CD4-positive, alpha-beta T cell treated with Interleukin-15 for 4 hours (primary cell): ENCODE data around the gene MALRD1.
"Not testable (repeated sequence)": the region's sequence is repeated elsewhere in the genome, so short reads cannot be mapped to it uniquely, and the experiment has no call there.

Experiments used
- DNase-seq: peaks from one replicate; pipeline ENCODE4 v3.0.0-alpha.2; 2020; ENCODE audit warnings: low spot score

Gene MALRD1

DNA sequence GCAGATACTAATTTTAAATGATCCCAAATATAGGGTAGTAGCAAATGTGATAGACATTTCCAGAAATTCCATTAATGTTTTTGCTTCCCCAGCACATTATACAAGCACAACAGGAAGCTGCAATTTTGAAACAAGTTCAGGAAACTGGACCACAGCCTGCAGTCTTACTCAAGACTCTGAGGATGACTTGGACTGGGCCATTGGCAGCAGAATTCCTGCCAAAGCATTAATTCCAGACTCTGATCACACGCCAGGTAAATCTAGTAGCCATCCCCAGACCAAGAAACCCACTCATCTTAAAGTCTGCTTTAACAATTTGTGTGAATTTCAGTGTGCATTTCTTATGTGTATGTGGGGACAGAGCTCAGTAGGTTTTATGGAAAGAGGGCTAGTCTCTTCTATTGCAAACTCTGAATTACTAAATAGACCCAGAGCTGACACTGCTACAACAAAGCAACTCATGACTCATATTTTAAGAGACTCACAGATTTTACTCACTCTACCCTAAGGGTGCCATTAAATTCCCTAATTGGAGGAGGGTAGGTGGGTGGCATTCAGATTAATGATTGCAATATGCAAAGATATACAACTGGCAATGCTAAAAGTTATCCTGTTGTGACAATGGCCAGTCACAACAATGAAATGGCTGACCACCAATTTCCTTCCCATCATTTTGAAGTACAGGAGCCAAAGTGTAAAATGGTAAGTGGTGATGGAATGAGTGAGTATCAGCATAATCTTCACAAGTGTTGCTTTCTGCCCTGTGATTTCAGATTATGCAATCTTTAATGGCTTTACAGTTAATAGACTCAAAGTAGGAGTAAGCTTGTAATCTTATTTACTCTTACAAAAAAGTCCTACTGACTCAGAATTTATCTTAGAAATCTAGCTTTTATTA is 450.0 kb downstream of the MALRD1 start:
- no peak for DNase-seq

DNA sequence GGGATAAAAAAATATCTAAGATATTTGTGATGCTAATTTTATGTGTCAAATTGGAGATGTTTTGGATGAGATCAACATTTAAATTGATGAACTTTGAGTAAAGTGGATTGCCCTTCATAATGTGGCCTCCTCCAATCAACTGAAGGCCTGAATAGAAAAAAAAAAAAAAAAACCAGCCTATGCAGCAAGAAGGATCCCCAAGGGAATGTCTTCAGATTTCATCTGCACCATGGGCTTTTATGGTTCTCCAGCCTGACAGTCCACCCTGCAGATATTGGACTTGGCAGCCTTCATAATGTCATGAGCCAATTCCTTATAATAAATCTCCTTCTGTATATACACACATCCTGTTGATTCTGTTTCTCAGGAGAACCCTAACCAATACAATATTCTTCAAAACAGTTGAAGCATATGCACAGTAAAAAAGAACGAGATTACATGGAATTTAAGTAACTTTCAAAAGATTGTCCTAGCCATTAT is 450.7 kb downstream of the MALRD1 start:
- DNase-seq = no peak

DNA sequence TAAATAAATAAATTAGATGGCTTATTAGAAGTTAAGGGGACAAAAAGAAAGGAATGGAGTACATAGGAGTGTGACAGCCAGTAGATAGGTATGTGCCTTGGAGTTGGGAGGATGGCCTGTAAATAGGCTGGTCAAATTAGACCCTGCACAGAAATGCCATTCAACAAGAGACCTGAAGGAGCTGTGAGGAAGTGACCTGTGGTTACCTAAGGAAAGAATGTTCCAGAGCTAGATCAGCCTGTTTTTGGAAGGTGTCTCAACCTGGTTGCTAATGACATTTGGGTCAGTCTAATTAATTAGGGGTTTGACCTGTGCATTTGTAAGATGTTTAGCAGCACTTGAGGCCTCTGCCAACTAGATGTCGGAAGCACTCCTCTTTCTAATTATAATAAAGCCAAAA is 452.4 kb downstream of the MALRD1 start:
- no peak for DNase-seq

DNA sequence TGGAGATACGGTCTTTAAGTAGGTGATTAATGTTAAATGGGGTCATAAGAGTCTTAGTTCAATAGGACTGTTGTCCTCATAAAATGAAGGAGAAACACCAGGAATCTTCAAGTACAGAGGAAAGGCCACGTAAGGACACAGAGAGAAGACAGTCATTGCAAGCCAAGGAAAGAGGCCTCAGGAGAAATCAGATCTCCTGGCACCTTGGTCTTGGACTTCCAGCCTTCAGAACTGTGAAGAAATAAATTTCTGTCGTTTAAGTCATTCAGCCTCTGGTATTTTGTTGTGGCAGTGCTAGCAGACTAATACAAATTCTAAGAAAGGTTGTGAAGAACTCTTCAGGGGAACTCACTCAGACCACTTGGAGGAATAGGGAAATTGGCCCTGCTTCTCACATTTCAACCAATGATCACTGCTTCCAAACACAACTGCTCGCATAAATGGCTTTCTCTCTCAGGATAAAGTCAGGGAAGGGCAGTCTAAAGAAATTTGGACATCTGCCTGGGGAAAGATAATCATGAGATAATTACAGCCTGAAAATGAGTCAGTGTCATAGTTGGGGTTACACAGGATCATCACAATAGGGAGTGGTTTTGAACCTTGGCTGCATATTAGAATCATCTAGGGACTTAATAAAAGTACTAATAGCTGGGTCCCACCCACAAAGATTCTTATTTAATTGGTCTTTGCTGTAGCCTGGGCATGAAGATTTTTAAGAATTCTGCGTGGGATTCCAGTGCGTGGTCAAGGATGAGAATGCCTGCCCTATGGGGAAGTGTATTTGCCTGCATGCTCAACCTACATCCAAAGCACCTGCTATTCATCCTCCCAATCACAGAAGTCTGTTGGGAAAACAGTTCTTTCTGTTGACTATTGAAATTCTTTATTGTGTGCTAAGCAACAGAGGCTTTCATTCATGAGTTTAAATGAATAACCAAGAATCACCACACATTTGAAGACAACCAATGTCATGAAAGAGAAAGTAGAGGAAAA is 457.0 kb downstream of the MALRD1 start:
- DNase-seq = no peak

DNA sequence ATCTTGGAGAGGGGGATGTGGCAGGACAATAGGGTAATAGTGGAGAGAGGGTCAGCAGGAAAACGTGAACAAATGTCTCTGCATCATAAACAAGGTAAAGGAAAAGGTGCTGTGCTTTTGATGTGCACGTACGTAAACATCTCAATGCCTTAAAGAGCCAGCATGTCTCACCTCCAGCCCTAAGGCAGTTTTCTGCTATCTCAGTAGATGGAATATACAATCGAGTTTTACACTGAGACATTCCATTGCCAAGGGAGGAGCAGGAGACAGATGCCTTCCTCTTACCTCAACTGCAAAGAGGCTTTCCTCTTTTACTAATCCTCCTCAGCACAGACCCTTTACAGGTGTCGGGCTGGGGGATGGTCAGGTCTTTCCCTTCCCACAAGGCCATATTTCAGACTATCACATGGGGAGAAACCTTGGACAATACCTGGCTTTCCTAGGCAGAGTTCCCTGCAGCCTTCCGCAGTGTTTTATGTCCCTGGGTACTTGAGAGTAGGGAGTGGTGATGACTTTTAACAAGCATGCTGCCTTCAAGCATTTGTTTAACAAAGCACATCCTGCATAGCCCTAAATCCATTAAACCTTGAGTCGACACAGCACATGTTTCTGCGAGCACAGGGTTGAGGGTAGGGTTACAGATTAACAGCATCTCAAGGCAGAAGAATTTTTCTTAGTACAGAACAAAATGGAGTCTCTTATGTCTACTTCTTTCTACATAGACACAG is 461.6 kb downstream of the MALRD1 start:
- not testable (repeated sequence) for DNase-seq

DNA sequence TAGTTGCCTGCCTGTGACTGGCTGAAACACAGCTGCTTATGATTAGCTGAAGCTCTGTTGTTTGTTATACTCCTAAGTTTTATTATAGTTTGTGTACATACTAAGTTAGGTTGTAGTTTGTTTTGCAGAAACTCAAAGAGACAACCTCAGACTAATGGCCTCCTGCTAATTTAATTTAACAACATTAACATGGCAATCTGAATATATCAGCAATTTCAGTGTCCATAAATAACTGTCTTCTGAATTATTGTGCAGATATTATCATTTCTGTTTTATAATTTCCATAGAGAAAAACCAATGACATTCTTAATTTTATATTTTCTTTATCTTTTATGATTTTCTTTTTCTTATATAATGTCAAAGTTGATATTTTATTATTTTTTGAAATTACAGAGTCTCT is 469.5 kb downstream of the MALRD1 start:
- DNase-seq = no peak

DNA sequence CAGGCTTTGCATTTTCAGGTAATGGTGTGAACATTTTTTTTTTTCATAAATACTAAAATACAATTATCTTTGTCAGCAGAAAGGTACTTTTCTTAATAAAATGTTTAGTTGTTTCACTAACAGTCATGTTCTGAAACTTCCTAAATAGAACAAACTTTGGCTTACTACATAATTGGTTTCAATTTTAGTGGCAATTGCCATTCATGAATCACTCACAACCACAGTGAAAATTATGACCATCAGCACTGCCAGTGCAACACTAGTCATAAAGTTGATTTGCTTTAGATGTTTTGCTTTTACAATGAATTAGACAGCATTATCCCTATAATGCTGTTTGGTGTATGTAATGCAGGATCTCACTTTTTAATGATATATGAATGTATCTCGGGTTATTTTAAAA is 470.0 kb downstream of the MALRD1 start:
- no peak for DNase-seq

DNA sequence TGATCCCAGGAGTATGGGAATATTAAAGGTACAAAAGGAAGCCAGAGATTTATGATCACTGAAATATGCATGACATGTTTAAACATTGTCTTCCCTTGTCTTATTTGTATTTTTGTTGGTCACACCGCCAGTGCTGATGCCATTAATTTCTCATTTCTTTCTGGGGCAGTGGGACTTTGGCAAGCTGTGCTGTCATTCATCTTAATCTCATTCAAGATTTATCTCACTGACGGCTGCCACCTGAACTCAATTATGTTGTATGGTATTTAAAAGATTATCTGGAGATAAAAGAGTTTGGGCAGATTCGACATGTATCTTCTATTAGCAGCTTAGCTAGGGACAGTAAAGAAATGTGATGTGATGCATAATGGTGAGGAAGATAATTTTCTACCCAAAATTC is 482.7 kb downstream of the MALRD1 start:
- DNase-seq = no peak

DNA sequence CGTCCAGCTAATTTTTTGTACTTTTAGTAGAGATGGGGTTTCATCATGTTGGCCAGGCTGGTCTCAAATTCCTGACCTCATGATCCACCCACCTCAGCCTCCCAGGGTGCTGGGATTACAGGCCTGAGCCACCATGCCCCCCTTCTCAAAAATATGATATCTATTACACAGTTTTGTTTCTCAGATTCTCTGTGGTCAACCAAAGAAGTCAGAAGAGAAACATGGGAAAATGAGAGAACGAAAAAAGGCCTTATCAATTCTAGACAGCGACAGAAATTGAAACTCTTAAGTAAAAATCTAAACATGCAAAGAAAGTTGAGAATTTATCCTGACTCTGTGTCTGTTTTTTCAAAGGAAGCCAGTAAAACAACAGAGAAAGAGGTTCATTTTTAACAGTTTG is 483.8 kb downstream of the MALRD1 start:
- no peak for DNase-seq

DNA sequence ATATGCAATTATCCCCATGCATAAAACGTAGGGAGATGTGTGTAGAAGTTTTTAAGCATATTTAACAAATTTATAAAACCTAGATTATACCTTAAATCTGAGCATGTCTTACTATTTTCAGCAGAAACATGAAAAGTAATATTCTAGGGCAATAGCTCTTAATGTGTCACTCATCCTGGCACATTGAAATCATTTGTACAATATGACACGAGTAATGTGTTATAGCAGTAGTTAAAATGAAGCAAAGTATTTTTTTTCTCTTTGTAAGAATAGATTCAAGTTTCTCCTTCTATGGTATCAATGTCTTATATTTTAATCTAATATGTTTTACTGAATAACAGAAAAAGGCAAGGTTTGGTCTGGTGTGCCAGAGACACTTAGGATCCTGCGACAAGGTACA is 492.7 kb downstream of the MALRD1 start:
- DNase-seq = no peak

DNA sequence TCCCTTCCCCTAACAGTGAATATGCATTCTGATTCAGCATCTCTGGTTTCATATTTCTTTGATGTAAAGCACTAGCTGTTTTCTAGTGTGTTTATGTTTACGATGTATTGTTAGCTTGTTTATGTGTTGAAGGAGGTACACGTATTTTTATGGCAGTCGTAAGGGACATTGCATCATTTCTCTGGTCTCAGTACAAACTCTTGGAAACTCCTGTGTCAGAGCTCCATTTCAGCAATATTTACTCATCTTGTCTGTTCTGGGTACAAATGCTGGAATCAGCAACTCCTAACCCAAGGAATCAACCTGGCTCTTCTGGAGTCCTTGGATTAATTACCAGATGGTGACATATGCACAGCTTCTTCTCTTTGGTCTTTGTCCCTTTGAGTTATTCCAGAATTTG is 497.6 kb downstream of the MALRD1 start:
- no peak for DNase-seq

DNA sequence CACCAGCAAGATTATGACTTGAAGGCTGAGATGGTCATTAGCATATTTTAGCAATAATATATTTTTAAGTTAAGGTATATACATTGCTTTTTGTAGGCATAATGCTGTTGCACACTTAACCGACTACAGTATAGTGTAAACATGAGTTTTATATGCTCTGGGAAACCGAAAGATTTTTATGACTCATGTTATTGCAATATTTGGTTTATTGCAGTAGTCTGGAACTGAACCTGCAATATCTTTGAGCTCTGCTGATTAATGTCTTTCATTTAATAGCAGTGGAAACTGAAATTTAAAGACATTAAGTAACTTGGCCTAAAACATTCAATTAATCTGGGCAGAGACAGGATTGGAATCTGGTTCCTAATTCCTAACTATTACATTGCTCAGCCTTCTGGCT is 500.9 kb downstream of the MALRD1 start:
- DNase-seq = no peak

DNA sequence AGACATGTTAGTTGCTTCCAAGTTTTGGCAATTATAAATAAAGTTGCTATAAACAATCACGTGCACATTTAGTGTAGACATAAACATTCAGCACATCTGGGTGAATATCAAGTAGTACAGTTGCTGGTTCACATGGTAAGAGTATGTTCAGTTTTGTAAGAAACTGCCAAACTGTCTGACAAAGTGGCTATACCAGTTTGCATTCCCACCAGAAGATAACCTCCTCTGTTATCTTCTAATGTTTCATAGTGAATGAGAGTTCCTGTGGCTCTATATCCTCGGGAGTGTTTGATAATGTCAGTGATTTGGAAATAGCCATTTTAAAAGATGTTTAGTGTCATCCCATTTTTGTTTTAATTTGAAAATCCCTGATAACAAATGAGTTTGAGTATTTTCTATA is 508.1 kb downstream of the MALRD1 start:
- no peak for DNase-seq

DNA sequence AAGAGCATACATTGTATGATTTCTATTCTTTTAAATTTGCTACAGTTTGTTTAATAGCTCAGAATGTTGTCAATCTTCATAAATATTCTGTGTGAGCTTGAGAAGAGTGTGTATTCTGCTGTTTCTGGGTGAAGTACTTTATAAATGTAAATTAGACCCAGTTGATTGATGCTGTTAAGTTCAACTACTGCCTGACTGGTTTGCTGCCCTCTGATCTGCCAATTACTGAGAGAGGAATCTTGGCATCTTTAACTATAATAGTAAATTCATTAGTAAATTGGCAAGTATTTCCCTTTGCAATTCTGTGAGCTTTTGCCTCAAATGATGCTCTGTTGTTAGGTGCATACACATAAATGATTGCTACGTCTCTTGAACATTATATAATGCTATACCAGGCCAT is 512.6 kb downstream of the MALRD1 start:
- DNase-seq = no peak

DNA sequence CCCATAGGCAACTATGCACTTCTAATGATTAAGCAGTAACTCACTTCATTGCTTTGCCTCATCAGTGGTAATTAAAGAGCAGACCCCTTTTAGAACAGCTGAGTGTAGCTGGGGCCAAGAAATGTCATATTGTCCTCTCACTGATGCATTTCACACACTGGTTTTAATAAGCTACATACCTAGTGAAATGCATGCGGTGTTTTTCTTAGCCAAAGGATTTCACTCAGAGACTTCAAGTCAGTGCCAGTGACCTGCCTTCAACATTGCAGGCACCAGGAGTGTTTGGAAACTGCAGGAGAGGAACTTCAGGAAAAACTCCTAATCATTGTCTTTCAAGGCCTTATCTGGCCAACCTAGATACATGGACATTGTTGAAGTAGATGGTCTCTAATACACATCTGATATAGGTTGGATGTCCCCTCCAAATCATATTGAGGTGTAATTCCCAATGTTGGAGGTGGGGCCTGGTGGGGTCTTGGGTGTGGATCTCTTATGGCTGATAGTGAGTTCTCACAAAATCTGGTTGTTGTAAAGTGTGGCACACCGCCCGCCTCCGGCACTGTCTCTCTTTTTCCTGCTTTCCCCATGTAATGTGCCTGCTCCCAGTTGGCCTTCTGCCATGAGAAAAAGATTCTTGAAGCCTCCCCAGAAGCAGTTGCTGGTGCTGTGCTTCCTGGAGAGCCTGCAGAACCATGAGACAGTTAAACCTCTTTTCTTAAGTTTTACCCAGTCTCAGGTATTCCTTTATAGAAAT is 515.0 kb downstream of the MALRD1 start:
- no peak for DNase-seq

DNA sequence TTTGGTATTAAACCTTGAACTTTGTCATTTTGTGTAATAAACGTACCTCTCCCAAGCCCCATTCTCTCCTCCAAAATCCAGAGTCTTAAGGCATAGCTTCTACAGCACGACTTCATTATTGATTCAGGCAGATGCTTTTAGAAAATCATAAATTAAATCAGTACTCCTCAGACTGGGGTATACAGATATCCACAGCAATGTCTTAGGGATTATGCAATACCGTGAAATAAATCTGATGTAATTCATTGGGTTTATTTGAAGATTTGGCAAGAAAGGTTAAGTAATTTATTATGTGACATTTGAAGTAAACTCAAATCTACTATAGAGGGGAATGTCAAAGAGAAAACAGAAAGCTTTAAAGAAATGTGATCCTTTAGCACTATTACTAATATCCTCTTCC is 521.5 kb downstream of the MALRD1 start:
- no peak for DNase-seq

DNA sequence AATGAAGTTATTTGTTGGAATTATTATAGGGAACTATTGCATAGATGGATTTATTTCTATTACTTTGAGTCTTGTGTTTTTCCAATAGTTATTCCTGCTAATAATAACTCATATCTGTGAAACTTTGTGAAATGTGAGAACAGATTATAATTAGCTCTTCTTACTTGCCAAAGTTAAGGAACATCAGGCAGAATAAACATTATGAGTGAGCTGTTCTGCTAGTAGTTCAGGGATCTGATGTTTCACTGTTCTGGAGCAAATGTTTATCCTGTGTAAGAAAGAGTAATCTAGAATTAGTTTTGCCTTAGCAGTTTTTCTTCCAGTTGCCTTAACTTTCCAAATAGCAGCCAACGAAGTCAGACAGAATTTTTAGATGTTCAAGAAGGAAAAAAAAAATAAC is 522.4 kb downstream of the MALRD1 start:
- DNase-seq = no peak

DNA sequence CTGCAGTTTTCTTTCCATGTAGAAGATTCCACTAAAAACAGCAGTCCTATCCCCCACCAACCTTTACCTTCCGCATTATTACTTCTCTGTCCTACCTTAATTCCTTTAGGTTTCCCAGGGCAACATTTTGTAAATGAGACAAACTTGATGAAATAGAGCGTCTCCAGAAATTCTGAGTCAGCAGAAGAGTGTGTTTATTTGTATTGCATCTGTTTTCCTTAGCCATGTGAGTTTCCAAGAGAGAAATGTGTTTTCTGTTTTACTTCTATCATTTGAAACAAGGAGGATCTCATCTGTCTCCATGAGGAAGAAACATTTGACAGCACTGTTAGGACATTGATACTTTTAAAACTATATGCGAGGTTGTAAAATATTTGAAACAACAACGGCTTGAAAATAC is 523.5 kb downstream of the MALRD1 start:
- DNase-seq = no peak

DNA sequence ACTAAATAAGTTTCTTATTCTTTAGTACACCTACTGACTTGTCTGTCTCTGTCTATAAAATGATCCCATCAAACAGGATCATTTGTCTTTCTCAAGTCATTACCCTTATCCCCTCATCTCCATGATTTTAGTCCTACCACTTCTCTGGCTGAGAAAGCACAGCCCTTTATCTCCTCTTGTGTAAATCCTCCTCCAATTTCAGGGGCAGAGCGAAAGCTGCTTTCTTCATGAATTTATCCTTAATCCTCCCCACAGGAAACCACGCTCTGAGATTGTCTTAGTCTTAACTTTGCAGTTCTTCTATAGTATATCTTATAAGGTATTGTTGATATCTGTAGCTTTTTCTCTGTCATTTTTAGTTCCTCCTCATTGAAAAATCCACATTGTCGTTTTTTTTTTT is 528.0 kb downstream of the MALRD1 start:
- no peak for DNase-seq

DNA sequence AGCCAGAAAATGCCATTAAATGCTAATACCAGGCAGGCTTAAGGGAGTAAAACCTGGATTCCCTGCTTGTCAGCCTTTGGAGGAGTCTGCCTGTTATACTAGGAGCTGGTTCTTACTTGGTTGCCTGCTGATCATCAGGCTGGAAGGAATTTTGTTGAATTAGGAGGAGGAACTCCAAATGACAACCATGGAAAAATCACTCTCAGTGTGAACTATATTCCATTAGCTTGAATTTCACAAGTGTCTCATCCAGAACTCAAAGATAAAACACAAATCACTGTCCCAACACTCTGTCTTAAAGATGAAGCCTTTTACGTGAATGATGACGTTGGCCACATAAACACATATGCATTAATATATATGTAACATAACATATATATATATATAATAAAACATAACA is 528.8 kb downstream of the MALRD1 start:
- no peak for DNase-seq

DNA sequence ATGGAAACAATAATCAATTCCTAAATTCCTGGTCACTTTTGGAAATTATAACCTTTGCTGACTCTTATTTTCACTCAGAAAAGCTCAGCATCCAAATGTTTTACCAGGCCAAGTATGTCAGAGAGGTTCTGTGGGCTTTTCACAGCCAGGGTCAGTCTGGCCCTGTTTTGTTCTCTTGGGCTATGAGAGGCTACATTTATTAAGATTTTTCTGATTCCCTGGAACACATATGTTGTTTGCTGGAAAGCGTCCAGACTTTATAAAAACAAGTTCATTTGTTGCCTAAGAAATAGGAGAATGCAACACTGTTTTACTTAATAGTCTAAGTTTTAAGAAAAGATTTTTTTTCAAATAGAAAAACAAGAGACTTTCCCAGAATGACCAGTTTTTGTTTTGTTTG is 529.2 kb downstream of the MALRD1 start:
- DNase-seq = no peak
